ENCODE results near the gene RCAN3. TPM values are rescaled to one million over a fixed set of nuclear protein-coding genes. Genes with fewer than 3 reads are reported as not detected.

Gene RCAN3
- total and polyA plus RNA-seq, 2 of the 13 experiments (the other 11 are each of a cell fraction or from before 2014, with no cell fraction given), result 12.2 to 13.3 TPM

DNA sequence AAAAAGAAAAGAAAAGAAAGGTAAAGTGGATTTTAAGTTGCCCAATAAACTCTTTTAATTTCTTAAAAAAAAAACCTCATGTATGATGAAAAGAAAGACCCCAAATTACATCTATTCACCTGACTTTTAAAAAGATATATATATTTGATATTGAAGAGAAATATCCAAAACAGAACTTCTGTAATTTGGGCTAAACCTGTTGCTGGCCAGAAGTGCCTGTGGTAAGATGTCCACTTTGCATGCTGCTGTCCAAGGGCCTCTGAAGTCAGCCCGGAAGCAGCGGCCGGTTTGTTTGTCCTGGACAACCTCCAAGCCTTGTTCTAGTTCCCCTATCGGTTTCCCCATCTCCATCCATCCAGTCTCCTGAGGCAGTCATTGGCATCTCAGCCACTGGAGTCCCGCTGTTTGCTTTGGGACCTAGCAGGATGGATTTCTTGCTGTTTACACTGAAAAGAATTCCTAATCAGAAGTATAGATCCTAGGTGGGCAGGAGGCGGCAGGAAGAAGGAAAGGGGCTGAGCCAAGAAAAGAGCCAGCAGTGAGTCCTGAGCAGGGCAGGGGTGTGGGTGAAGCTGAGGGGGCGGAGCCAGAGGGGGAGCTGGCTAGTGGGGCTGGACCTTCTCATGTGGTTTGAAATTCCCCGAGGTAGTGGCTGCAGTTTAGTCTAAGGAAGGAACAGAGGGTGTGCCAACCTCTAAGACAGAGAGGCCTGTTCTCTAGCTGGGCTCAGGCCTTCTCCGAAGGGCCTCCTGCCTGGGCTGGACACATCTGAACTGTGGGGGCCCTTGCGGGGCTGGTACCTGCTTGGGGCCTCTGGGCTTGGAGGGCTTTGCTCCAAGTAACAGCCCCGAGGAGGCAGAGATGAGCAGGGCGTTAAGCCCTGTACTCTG, 56.5 kb downstream of the RCAN3 start (continued):
- TF ChIP-seq, protein P1, sequence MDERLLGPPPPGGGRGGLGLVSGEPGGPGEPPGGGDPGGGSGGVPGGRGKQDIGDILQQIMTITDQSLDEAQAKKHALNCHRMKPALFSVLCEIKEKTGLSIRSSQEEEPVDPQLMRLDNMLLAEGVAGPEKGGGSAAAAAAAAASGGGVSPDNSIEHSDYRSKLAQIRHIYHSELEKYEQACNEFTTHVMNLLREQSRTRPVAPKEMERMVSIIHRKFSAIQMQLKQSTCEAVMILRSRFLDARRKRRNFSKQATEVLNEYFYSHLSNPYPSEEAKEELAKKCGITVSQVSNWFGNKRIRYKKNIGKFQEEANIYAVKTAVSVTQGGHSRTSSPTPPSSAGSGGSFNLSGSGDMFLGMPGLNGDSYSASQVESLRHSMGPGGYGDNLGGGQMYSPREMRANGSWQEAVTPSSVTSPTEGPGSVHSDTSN (CRISPR knock-in tag; IDR thresholded peaks at IDR 0.05), result no peak
- TF ChIP-seq SOX5 (CRISPR knock-in tag; IDR thresholded peaks at IDR 0.05; ENCODE audit: borderline replicate concordance), result peak; percentile 84
- no peak for TF ChIP-seq FOXC1 (CRISPR knock-in tag; IDR thresholded peaks at IDR 0.05; ENCODE audit: borderline replicate concordance)
- peak; percentile 63; the same call in 1 of the 2 replicates for TF ChIP-seq ZNF430 (CRISPR knock-in tag; IDR thresholded peaks at IDR 0.05)
- no peak for TF ChIP-seq ISX (CRISPR knock-in tag; conservative IDR thresholded peaks at IDR 0.05)
- peak; percentile 2; the same call in 1 of the 2 replicates for TF ChIP-seq CREM (IDR thresholded peaks at IDR 0.05)
- TF ChIP-seq CREM (CRISPR knock-in tag; IDR thresholded peaks at IDR 0.05), result no peak
- no peak for TF ChIP-seq ZNF180 (CRISPR knock-in tag; IDR thresholded peaks at IDR 0.05; ENCODE audit: borderline replicate concordance, low read depth)
- peak; percentile 24; the same call in 1 of the 2 replicates for TF ChIP-seq PITX1 (CRISPR knock-in tag; IDR thresholded peaks at IDR 0.05)
- TF ChIP-seq ESRRA (CRISPR knock-in tag; IDR thresholded peaks at IDR 0.05; ENCODE audit: low read depth), result no peak
- peak; percentile 66; the same call in 1 of the 2 replicates for TF ChIP-seq KAT8 (CRISPR knock-in tag; IDR thresholded peaks at IDR 0.05)
- no peak for TF ChIP-seq ZFAT (CRISPR knock-in tag; conservative IDR thresholded peaks at IDR 0.05)
- no peak for TF ChIP-seq ZBTB7A (CRISPR knock-in tag; IDR thresholded peaks at IDR 0.05)
- peak; percentile 60; the same call in 1 of the 2 replicates for TF ChIP-seq ZNF350 (CRISPR knock-in tag; IDR thresholded peaks at IDR 0.05; ENCODE audit: borderline replicate concordance, low read depth)
- TF ChIP-seq RFX5 (IDR thresholded peaks at IDR 0.05; ENCODE audit: low read depth, low read length), result no peak
- TF ChIP-seq, protein P2, sequence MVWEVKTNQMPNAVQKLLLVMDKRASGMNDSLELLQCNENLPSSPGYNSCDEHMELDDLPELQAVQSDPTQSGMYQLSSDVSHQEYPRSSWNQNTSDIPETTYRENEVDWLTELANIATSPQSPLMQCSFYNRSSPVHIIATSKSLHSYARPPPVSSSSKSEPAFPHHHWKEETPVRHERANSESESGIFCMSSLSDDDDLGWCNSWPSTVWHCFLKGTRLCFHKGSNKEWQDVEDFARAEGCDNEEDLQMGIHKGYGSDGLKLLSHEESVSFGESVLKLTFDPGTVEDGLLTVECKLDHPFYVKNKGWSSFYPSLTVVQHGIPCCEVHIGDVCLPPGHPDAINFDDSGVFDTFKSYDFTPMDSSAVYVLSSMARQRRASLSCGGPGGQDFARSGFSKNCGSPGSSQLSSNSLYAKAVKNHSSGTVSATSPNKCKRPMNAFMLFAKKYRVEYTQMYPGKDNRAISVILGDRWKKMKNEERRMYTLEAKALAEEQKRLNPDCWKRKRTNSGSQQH (CRISPR knock-in tag; IDR thresholded peaks at IDR 0.05; ENCODE audit: low read depth), result no peak
- no peak for TF ChIP-seq NR2F6 (IDR thresholded peaks at IDR 0.05)
- TF ChIP-seq NR2F6 (CRISPR knock-in tag; IDR thresholded peaks at IDR 0.05), result peak; percentile 32; the same call in 1 of the 2 replicates
- no peak for TF ChIP-seq ZNF121 (CRISPR knock-in tag; IDR thresholded peaks at IDR 0.05)
- no peak for TF ChIP-seq ZBTB42 (CRISPR knock-in tag; IDR thresholded peaks at IDR 0.05)
- TF ChIP-seq PAF1 (CRISPR knock-in tag; IDR thresholded peaks at IDR 0.05), result no peak
- TF ChIP-seq, protein P3, sequence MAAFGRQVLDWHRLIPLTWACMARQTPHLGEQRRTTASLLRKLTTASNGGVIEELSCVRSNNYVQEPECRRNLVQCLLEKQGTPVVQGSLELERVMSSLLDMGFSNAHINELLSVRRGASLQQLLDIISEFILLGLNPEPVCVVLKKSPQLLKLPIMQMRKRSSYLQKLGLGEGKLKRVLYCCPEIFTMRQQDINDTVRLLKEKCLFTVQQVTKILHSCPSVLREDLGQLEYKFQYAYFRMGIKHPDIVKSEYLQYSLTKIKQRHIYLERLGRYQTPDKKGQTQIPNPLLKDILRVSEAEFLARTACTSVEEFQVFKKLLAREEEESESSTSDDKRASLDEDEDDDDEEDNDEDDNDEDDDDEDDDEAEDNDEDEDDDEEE (CRISPR knock-in tag; IDR thresholded peaks at IDR 0.05), result 0 out of 2 replicates have a peak, but pooled peaks have one; percentile 19
- no peak for TF ChIP-seq ZNF367 (CRISPR knock-in tag; IDR thresholded peaks at IDR 0.05; ENCODE audit: borderline replicate concordance)
- no peak for TF ChIP-seq ZFP36L1 (CRISPR knock-in tag; IDR thresholded peaks at IDR 0.05)
- no peak for TF ChIP-seq ZNF83 (CRISPR knock-in tag; IDR thresholded peaks at IDR 0.05; ENCODE audit: borderline replicate concordance)
- TF ChIP-seq SAP130 (CRISPR knock-in tag; IDR thresholded peaks at IDR 0.05; ENCODE audit: low read depth), result peak; percentile 44; the same call in 1 of the 2 replicates
- no peak for TF ChIP-seq RELA (CRISPR knock-in tag; IDR thresholded peaks at IDR 0.05)

Data from HepG2 (cell line).